H1 (cell line): ENCODE data around the gene MACROD1. TPM values are rescaled to one million over a fixed set of nuclear protein-coding genes. Genes with fewer than 3 reads are reported as not detected.

Experiments
- CTCF ChIA-PET: fragments of 300-600 bp; sonication (Branson Sonifier 250); formaldehyde crosslinking; loops from one replicate; lab custom pipeline; 2021; ENCODE audit not compliant: partially characterized antibody; lab: Charles Lee
- POLR2A ChIA-PET: fragments of 300-600 bp; sonication (Branson Sonifier 250); formaldehyde crosslinking; loops from one replicate; lab custom pipeline; 2021; ENCODE audit warnings: inconsistent platforms; ENCODE audit not compliant: partially characterized antibody; lab: Charles Lee
- DNase-seq, 2 experiments: peaks; one replicate each; pipeline versions ENCODE4 v3.0.0 to v3.0.0-alpha.2; 2010 to 2022; ENCODE audit warnings: low spot score in 2 of 2, low read depth in 1 of 2, mixed read lengths in 1 of 2
- FAIRE-seq: peaks from 2 replicates; lab custom pipeline; 2011; peaks lifted over from hg19 to GRCh38; lab: Jason Lieb, UNC
- H2AFZ ChIP-seq: 2 replicates; pipeline ENCODE4 v1.8.1; 2012; ENCODE audit warnings: low read length, inconsistent platforms
- H2AK5ac ChIP-seq: 2 replicates; pipeline ENCODE4 v1.6.1; 2013; ENCODE audit warnings: low read depth, low read length
- H2BK120ac ChIP-seq: replicated peaks from 2 replicates; pipeline ENCODE3; 2013; ENCODE audit warnings: low read depth, low read length, inconsistent platforms
- H2BK12ac ChIP-seq: 2 replicates; pipeline ENCODE4 v1.6.1; 2013; ENCODE audit warnings: low read depth, low read length
- H2BK15ac ChIP-seq: 2 replicates; pipeline ENCODE4 v1.6.1; 2013; ENCODE audit warnings: low read length
- H2BK20ac ChIP-seq: 2 replicates; pipeline ENCODE4 v1.6.1; 2013; ENCODE audit warnings: low read length
- H2BK5ac ChIP-seq: 2 replicates; pipeline ENCODE4 v1.6.1; 2013; ENCODE audit warnings: low read depth, low read length
- H3K14ac ChIP-seq: 2 replicates; pipeline ENCODE4 v1.6.1; 2013; ENCODE audit warnings: inconsistent platforms; ENCODE audit not compliant: insufficient read length
- H3K18ac ChIP-seq: 2 replicates; pipeline ENCODE4 v1.6.1; 2013; ENCODE audit warnings: low read length; ENCODE audit errors: extremely low read depth
- H3K23ac ChIP-seq: 2 replicates; pipeline ENCODE4 v1.6.1; 2013; ENCODE audit warnings: inconsistent platforms; ENCODE audit not compliant: insufficient read length
- H3K23me2 ChIP-seq: 2 replicates; pipeline ENCODE4 v1.6.1; 2013; ENCODE audit warnings: low read depth, low read length
- H3K27ac ChIP-seq: 2 replicates; pipeline ENCODE4 v1.6.1; 2011; ENCODE audit warnings: low read depth, low read length, inconsistent platforms
- H3K27me3 ChIP-seq, 4 experiments: replicated peaks in 1 of 4; 1 replicate in 1 of 4; 2 replicates in 3 of 4; pipeline versions ENCODE4 v1.6.1 to v1.8.1; 2011 to 2013; ENCODE audit warnings: low read length in 3 of 4, mild to moderate bottlenecking in 3 of 4, inconsistent platforms in 2 of 4, mixed read lengths in 2 of 4, moderate library complexity in 1 of 4; ENCODE audit not compliant: control insufficient read depth in 3 of 4, insufficient read depth in 3 of 4; ENCODE audit errors: extremely low read depth in 1 of 4
- H3K36me3 ChIP-seq, 4 experiments: 2 replicates each; pipeline versions ENCODE4 v1.6.1 to v1.8.1; 2011 to 2013; ENCODE audit warnings: mild to moderate bottlenecking in 4 of 4, low read length in 3 of 4, moderate library complexity in 2 of 4, control low read depth in 1 of 4, inconsistent platforms in 1 of 4; ENCODE audit not compliant: insufficient read depth in 4 of 4, control insufficient read depth in 2 of 4
- H3K4ac ChIP-seq: replicated peaks from 2 replicates; pipeline ENCODE3; 2013; ENCODE audit warnings: low read length, low read depth, mixed read lengths, inconsistent platforms; ENCODE audit not compliant: insufficient read length
- H3K4me1 ChIP-seq, 4 experiments: replicated peaks in 1 of 4; 1 replicate in 1 of 4; 2 replicates in 3 of 4; pipeline versions ENCODE4 v1.6.1 to v1.8.1; 2011 to 2013; ENCODE audit warnings: low read length in 3 of 4, inconsistent platforms in 2 of 4, mixed read lengths in 1 of 4; ENCODE audit not compliant: insufficient read depth in 4 of 4, control insufficient read depth in 3 of 4
- H3K4me2 ChIP-seq, 2 experiments: 2 replicates each; pipeline versions ENCODE4 v1.6.1 to v1.8.1; 2011 to 2013; ENCODE audit warnings: low read depth in 2 of 2, low read length in 2 of 2, control low read depth in 1 of 2, inconsistent platforms in 1 of 2, mild to moderate bottlenecking in 1 of 2; ENCODE audit not compliant: insufficient read depth in 1 of 2
- H3K4me3 ChIP-seq, 4 experiments: fragments of 200-600, 300-600 bp in 1 of 4; sonication (generic), shearing (Covaris generic), sonication (Bioruptor Twin) in 1 of 4; 2 replicates each; pipeline versions ENCODE4 v1.5.1 to v1.8.1; 2011 to 2016; ENCODE audit warnings: low read length in 4 of 4, low read depth in 3 of 4, control low read depth in 2 of 4, inconsistent platforms in 2 of 4, mild to moderate bottlenecking in 2 of 4, mixed read lengths in 1 of 4, moderate library complexity in 1 of 4; ENCODE audit not compliant: insufficient read depth in 2 of 4; ENCODE audit errors: extremely low read depth in 1 of 4
- H3K56ac ChIP-seq: replicated peaks from 2 replicates; pipeline ENCODE3; 2013; ENCODE audit warnings: low read depth, mild to moderate bottlenecking, mixed read lengths, low read length, inconsistent platforms; ENCODE audit not compliant: insufficient read length
- H3K79me1 ChIP-seq: 2 replicates; pipeline ENCODE4 v1.6.1; 2013; ENCODE audit warnings: low read depth, low read length, control low read depth
- H3K79me2 ChIP-seq, 2 experiments: 2 replicates each; pipeline versions ENCODE4 v1.6.1 to v1.8.1; 2012 to 2013; ENCODE audit warnings: low read length in 2 of 2, mild to moderate bottlenecking in 2 of 2, inconsistent platforms in 1 of 2; ENCODE audit not compliant: insufficient read depth in 2 of 2, control insufficient read depth in 1 of 2
- H3K9ac ChIP-seq, 4 experiments: replicated peaks in 1 of 4; 1 replicate in 1 of 4; 2 replicates in 3 of 4; pipeline versions ENCODE4 v1.6.1 to v1.8.1; 2011 to 2013; ENCODE audit warnings: low read depth in 3 of 4, low read length in 3 of 4, control low read depth in 2 of 4, mild to moderate bottlenecking in 2 of 4, moderate library complexity in 2 of 4, inconsistent platforms in 1 of 4; ENCODE audit errors: extremely low read depth in 1 of 4
- H3K9me3 ChIP-seq, 2 experiments: 2 replicates each; pipeline versions ENCODE4 v1.6.1 to v1.8.1; 2012 to 2013; ENCODE audit warnings: mild to moderate bottlenecking in 2 of 2, moderate library complexity in 2 of 2, control low read depth in 1 of 2, inconsistent platforms in 1 of 2, low read depth in 1 of 2, low read length in 1 of 2, mixed read lengths in 1 of 2; ENCODE audit not compliant: insufficient read depth in 2 of 2
- H4K20me1 ChIP-seq, 2 experiments: replicated peaks in 1 of 2; 2 replicates each; pipeline versions ENCODE3 to v1.8.1; 2011 to 2013; ENCODE audit warnings: inconsistent platforms in 2 of 2, low read length in 2 of 2, mild to moderate bottlenecking in 1 of 2; ENCODE audit not compliant: insufficient read depth in 2 of 2, control insufficient read depth in 1 of 2
- H4K5ac ChIP-seq: 2 replicates; pipeline ENCODE4 v1.6.1; 2013; ENCODE audit warnings: low read length, low read depth, mixed read lengths, inconsistent platforms; ENCODE audit not compliant: insufficient read length
- H4K8ac ChIP-seq: 2 replicates; pipeline ENCODE4 v1.8.0; 2013; ENCODE audit warnings: mild to moderate bottlenecking, moderate library complexity, low read length, inconsistent platforms; ENCODE audit not compliant: insufficient read depth; ENCODE audit errors: extremely low read depth
- H4K91ac ChIP-seq: replicated peaks from 2 replicates; pipeline ENCODE3; 2013; ENCODE audit warnings: low read length, mixed read lengths, inconsistent platforms; ENCODE audit not compliant: insufficient read length
- BCL11A ChIP-seq, 2 experiments: IDR thresholded peaks; one replicate each; pipeline ENCODE4 v1.6.1; 2011; ENCODE audit warnings: low read depth in 2 of 2, low read length in 2 of 2, mild to moderate bottlenecking in 2 of 2
- EGR1 ChIP-seq: IDR thresholded peaks from 2 replicates; pipeline ENCODE4 v1.6.1; 2011; ENCODE audit warnings: low read depth, low read length, borderline replicate concordance
- PHF8 ChIP-seq: fragments of 200-600 bp; sonication (generic); conservative IDR thresholded peaks from 2 replicates; pipeline ENCODE4 v1.7.1; 2012; ENCODE audit warnings: low read depth, mild to moderate bottlenecking, inconsistent platforms, low read length, moderate library complexity
- TAF7 ChIP-seq: optimal IDR thresholded peaks from 2 replicates; pipeline ENCODE3; 2011; ENCODE audit warnings: low read depth, mild to moderate bottlenecking, inconsistent platforms, low read length, moderate library complexity, borderline replicate concordance
- TBP ChIP-seq: IDR thresholded peaks from 2 replicates; pipeline ENCODE4 v1.6.1; 2011; ENCODE audit warnings: low read depth, low read length, improper control_type of control experiment
- WGBS, 2 experiments: shearing (Covaris generic) in 1 of 2; methylation state at CpG; one replicate each; pipeline versions ENCODE4 v1.1.6 to v1.1.7; 2013 to 2015; ENCODE audit warnings: low lambda C conversion rate in 2 of 2, mixed read lengths in 2 of 2, inconsistent platforms in 1 of 2, low coverage in 1 of 2, missing lambda C conversion rate in 1 of 2; ENCODE audit not compliant: insufficient replicate concordance in 2 of 2, insufficient coverage in 1 of 2, insufficient read length in 1 of 2; ENCODE audit errors: extremely low coverage in 1 of 2, missing lambda C conversion rate in 1 of 2; 5-methylcytosine and 5-hydroxymethylcytosine counted together
- polyA plus RNA-seq, 7 experiments: library from polyadenylated mRNA; depleted of rRNA in 3 of 7; stranded (reverse) in 5 of 7; unstranded in 2 of 7; fragments of >200 nt in 5 of 7; fragments of 200-250 nt in 2 of 7; gene quantifications; 1 replicate in 5 of 7; 2 replicates in 1 of 7; 4 replicates in 1 of 7; pipeline versions ENCODE4 v1.2.1 to v1.2.3, GENCODE V29; 2011 to 2013; ENCODE audit warnings: missing spikeins in 2 of 7, mixed read lengths in 2 of 7
- total RNA-seq: library from RNA; stranded (reverse); fragmentation: NEBNext Ultra II Directional; extraction: Animal tissue kit (Norgen Biotek cat#: 25700); gene quantifications from 2 replicates; pipeline ENCODE4 v1.2.1, GENCODE V29; 2021

The MACROD1 gene
- total and polyA plus RNA-seq, 2 of the 8 experiments (the other 6 are each of a cell fraction or from before 2014, with no cell fraction given) = 19.5 to 34.1 TPM

- H2BK20ac ChIP-seq = no peak overlapping the region
- H3K79me2 ChIP-seq = no peaks in the 10 kb centered on the region
- H3K79me1 ChIP-seq = no peaks in the 10 kb centered on the region
- no peak for FAIRE-seq
- H4K20me1 ChIP-seq = peaks cover 5 to 20% of the 10 kb centered on the region in 2 experiments
- no peak overlapping the region for H2BK5ac ChIP-seq
- H3K4me1 ChIP-seq = peaks cover 0 to 5% (median 0%) of the 10 kb centered on the region in 4 experiments; a peak in 3 of 7 replicates
- H2AK5ac ChIP-seq = no peak overlapping the region
- no peak overlapping the region for H4K8ac ChIP-seq
- H3K14ac ChIP-seq = no peak overlapping the region
- H3K56ac ChIP-seq = no peak overlapping the region
- POLR2A ChIA-PET = interaction anchor here (1.1 to 18.4 kb wide), 4 partner anchors 14 to 42 kb away, joined by 3 to 253 read pairs (median 112); partner anchors contain the start of genes NUDT22, PPP1R14B, STIP1 and TRPT1
- peaks cover 44 to 76% (median 62%) of the 10 kb centered on the region in 4 experiments for H3K36me3 ChIP-seq
- CTCF ChIA-PET = interaction anchor here (0.6 to 7.4 kb wide), 9 partner anchors 10 to 152 kb away, joined by 3 to 68 read pairs (median 16); partner anchors contain the start of genes ESRRA, NUDT22, PLCB3 and TRMT112
- no peak overlapping the region for H4K5ac ChIP-seq
- no peak for TF ChIP-seq PHF8
- no peak for TF ChIP-seq BCL11A (IDR thresholded peaks at IDR 0.05; ENCODE audit: low read depth in 2 of 2, low read length in 2 of 2)
- no peak for TF ChIP-seq TBP
- no peak for TF ChIP-seq EGR1
- no peak for TF ChIP-seq TAF7
- TF ChIP-seq, all 59 proteins: peak for 0
- 96% methylated on average over 9 of the region's 9 CpGs; no CpG with 5 or more reads in 1 of the 2 experiments for WGBS, 2 experiments
- Histone ChIP-seq H3K4me3 (no peak overlapping the region), H3K9ac (no peak overlapping the region), H2AFZ (no peak overlapping the region), H3K23ac (no peak overlapping the region), H2BK12ac (no peak overlapping the region), H3K4me2 (no peak overlapping the region), H4K91ac (no peak overlapping the region), H3K23me2 (no peaks in the 10 kb centered on the region; the same call in 1 of the 2 replicates), H2BK120ac (no peak overlapping the region), H3K4ac (no peak overlapping the region), H2BK15ac (no peak overlapping the region), H3K27ac (no peak overlapping the region), H3K27me3 (no peaks in the 10 kb centered on the region; a peak in 1 of 7 replicates), H3K9me3 (no peaks in the 10 kb centered on the region), H3K18ac (no peak overlapping the region)
- no peak for DNase-seq
These were observed 37.1 kb upstream of the MACROD1 start for GRCh38 chr11:64202992-64203391.
